ENCODE results near the gene NACAD.

DNA sequence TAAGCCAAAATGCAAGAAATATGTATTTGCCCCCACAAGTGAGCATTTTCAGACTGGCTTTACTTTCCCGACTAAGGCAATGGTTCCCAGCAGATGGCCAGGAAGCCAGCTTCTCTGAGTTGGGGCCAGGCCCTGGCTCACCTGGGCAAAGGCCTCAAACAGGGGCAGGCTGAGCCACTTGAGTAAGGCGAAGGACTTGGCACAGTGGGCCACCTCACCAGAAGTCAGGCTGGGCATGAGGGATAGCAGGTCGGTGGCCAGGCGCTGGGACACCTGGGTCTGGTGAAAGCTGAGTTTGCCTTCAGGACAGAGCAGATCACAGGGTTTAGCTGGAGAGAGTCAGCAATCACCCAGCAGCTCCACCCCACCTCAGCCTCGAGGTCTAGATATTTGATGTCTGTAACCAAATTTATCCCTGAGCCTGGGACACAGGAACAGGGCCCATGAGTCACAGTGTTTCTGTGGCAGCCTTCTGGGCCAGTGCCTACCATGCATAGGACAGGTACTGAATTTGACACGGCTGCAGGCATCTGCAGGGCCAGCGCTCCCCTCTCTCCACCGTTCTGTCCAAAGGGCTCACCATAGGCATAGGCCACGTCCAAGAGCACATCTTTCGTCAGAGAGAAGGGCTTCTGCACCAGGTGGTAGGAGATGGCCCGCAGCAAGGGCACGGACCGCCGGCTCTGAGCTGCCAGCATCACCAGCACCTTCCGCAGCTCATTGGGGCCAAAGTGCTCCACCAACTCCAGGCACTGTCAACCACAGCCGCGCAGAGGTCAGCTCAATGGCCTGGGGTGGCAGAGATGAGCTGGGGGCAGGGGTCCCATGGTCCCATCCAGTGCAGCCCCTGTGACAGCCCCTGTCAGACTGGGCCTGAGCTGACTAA lies 15.4 kb upstream of the NACAD start:
- no peak for TF ChIP-seq CTCF (IDR thresholded peaks at IDR 0.05; ENCODE audit: low read length)
- no peak for TF ChIP-seq EZH2 (IDR thresholded peaks at IDR 0.05; ENCODE audit: borderline replicate concordance, low read length)

All from OCI-LY1 (cell line).